ENCODE results near the gene JUND.

JUND gene

GRCh38 chr19:18233224-18233825 lies 48.1 kb downstream of the JUND start:
- no peak overlapping the region for H3K4me3 ChIP-seq (replicated peaks; ENCODE audit: low read depth, low read length)
- peak; percentile 54 for DNase-seq (ENCODE audit: low read depth)

GRCh38 chr19:18232540-18233223 lies 48.7 kb downstream of the JUND start:
- TF ChIP-seq, protein P1, sequence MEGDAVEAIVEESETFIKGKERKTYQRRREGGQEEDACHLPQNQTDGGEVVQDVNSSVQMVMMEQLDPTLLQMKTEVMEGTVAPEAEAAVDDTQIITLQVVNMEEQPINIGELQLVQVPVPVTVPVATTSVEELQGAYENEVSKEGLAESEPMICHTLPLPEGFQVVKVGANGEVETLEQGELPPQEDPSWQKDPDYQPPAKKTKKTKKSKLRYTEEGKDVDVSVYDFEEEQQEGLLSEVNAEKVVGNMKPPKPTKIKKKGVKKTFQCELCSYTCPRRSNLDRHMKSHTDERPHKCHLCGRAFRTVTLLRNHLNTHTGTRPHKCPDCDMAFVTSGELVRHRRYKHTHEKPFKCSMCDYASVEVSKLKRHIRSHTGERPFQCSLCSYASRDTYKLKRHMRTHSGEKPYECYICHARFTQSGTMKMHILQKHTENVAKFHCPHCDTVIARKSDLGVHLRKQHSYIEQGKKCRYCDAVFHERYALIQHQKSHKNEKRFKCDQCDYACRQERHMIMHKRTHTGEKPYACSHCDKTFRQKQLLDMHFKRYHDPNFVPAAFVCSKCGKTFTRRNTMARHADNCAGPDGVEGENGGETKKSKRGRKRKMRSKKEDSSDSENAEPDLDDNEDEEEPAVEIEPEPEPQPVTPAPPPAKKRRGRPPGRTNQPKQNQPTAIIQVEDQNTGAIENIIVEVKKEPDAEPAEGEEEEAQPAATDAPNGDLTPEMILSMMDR (IDR thresholded peaks at IDR 0.05; ENCODE audit: low read length, missing control alignments) = no peak
- H3K4me3 ChIP-seq (replicated peaks; ENCODE audit: low read depth, low read length) = no peak overlapping the region
- no peak for DNase-seq (ENCODE audit: low read depth)

More at GRCh38 chr19:18233224-18233825, 48.1 kb downstream of the JUND start:
- TF ChIP-seq, protein P1 (IDR thresholded peaks at IDR 0.05; ENCODE audit: low read length, missing control alignments) = no peak

- no peak for DNase-seq (ENCODE audit: low read depth)
- no peak overlapping the region for H3K4me3 ChIP-seq (replicated peaks; ENCODE audit: low read depth, low read length)
- TF ChIP-seq, protein P1 (IDR thresholded peaks at IDR 0.05; ENCODE audit: low read length, missing control alignments) = no peak
Measured at GRCh38 chr19:18231775-18232174, 49.6 kb downstream of the JUND start.

GRCh38 chr19:18230941-18231734 lies 50.3 kb downstream of the JUND start:
- no peak overlapping the region for H3K4me3 ChIP-seq (replicated peaks; ENCODE audit: low read depth, low read length)
- DNase-seq (ENCODE audit: low read depth) = no peak
- TF ChIP-seq, protein P1 (IDR thresholded peaks at IDR 0.05; ENCODE audit: low read length, missing control alignments) = no peak

- TF ChIP-seq, protein P1 (IDR thresholded peaks at IDR 0.05; ENCODE audit: low read length, missing control alignments) = no peak
- no peak overlapping the region for H3K4me3 ChIP-seq (replicated peaks; ENCODE audit: low read depth, low read length)
Measured at GRCh38 chr19:18229915-18230314, 51.5 kb downstream of the JUND start.

More at GRCh38 chr19:18229915-18230314, 51.5 kb downstream of the JUND start:
- DNase-seq (ENCODE audit: low read depth) = no peak
